Right hindlimb (tissue), 1 donor: Measurements from ENCODE around the gene DLEC1.
"Not testable (repeated sequence)": the region's sequence is repeated elsewhere in the genome, so short reads cannot be mapped to it uniquely, and the experiment has no call there.

Source experiments
- DNase-seq: peaks from one replicate; pipeline ENCODE4 v3.0.0-alpha.2; 2018

Gene DLEC1

DNA sequence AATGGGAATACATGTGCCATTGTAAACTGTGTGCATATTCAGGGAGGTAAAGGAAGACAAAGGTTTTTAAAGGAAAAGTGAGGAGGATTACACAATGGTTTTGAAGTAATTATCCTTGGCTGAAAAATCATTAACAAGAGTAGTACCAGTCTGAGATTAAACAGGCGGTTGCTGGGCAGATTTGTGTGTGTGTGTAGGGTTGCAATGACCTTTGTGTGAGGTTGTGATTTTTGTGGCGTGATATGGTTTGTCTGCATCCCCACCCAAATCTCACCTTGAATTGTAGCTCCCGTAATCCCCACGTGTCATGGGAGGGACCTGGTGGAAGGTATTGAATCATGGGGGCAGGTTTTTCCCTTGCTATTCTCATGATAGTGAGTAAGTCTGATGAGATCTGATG is 7.0 kb downstream of the DLEC1 start:
- no peak for DNase-seq

DNA sequence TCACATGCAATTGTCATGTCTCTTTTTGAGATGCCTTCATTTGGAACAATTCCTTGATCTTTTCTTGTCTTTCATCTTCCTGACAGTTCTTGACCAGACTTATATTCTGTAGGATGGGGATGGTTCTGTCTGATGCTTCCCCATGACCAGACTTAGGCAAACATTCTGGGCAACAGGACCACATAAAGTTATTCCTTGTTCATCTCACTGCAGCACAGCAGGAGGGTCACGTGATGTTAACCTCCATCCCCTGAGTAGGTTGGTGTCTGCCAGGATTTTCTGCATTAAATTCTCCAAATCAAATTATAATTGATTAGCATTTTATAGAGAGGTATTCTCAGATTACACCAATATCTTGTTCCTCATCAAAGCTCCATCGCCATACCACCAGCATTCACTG is 7.8 kb downstream of the DLEC1 start:
- no peak for DNase-seq

DNA sequence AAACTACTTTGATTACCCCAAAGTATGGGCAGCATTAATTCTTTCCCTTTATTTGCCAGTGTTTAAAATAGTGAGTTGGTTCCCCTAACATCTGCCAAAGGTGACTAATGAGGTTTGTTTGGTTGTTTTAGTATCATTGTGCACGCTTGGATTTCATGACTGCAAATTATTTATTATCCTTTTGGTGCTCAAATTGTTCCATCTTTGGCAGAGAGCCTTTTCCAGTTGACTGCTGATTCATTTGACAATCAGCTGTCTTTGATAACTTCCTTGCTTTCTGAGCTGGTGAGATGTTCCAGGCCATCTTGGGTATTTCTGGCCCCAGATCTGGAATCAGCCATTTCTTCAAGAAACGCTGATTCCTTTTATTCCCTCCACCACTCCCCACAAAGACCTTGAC is 8.9 kb downstream of the DLEC1 start:
- DNase-seq = no peak

DNA sequence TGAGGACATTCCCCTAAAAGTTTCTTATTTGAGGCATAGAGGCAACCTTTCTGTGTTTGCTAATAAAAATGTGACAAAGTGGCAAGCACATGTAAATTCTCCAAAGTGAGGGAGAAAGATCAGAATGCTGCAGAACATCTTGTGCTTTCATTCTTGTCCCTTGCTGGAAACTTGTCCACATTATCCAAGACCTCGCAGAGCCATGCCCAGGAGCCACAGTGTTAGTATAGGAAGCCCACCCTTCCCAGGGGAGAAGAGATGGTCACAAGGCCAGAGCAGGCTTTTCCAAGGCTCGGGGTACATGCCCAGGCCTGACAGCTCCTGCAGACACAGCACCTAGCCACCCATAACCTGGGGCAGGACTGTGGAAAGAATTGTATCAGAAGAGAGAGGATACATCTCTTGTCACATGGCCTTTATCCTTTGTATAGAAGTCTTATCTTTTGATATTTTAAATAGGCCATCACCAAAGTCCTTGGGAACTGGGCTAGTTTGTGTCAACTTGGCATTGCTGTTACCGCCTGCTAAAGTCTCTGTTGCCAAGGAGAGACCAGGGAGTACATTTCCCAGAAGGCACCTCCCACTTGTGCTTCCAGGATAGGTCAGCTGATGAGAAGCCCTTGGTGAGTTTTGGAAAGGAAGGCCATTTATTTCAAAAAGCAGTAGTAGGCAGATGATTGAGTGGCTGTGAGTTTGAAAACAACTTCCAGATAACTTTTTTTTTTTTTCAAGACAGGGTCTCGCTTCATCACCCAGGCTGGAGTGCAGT is 10.5 kb downstream of the DLEC1 start:
- no peak for DNase-seq

DNA sequence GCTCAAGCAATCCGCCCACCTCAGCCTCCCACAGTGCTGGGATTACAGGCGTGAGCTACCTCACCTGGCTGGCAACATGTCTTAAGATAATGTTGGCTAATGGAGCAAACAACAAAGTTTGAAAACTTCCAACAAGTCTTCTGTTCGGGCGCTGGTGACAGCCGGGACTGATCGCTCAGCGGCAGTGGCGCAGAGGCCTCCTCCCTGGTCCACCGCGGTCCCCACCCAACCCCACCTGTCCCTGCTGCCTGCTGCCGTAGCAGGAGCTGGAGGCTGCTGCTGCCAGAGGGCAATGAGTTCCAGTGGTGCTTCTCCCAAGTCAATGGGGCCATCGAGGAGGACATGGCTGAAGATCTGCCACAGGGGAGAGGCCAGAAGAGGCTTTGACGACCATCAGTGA is 12.1 kb downstream of the DLEC1 start:
- no peak for DNase-seq

- not testable (repeated sequence) for DNase-seq
Observed at GRCh38 chr3:38053286-38053685, 14.3 kb downstream of the DLEC1 start.

DNA sequence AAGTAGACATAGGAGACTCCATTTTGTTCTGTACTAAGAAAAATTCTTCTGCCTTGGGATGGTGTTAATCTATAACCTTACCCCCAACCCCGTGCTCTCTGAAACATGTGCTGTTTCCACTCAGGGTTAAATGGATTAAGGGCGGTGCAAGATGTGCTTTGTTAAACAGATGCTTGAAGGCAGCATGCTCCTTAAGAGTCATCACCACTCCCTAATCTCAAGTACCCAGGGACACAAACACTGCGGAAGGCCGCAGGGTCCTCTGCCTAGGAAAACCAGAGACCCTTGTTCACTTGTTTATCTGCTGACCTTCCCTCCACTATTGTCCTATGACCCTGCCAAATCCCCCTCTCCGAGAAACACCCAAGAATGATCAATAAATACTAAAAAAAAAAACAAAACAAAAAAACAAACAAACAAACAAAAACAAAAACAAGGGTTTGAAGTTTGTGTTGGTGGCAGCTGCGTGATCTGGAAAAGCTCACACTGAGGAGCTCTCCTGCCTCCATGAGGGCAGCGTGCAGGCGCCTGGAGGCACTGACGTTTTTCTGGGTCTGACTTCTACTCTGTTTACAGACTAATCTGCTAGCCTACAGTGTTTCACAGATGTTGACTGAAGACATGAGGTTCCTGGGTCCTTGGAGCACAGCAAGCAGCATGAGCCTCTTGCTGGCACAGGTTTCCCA is 14.9 kb downstream of the DLEC1 start:
- not testable (repeated sequence) for DNase-seq

DNA sequence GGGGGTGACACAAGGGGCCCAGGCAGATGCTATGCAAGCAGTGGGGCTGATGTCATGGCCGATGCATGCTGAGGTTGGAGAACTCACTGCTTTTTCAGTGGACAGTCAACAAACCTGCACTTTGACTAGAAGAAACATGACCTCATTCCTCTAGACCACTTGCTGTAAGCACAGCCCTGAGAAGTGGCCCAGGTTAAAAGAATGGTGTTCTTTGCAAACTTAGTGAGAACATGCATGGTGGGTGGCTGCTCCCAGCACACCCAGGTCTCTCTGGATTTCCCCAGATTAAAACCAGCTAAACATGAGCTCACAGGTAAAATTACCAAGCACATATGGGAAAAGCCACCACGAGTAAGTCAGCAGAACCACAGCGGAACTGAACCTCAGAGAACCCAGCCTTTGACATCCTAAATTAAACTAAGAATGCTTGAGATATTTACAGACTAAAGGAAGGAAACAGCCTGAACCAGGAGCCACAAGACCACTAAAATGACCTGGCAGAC is 15.5 kb downstream of the DLEC1 start:
- DNase-seq = no peak

DNA sequence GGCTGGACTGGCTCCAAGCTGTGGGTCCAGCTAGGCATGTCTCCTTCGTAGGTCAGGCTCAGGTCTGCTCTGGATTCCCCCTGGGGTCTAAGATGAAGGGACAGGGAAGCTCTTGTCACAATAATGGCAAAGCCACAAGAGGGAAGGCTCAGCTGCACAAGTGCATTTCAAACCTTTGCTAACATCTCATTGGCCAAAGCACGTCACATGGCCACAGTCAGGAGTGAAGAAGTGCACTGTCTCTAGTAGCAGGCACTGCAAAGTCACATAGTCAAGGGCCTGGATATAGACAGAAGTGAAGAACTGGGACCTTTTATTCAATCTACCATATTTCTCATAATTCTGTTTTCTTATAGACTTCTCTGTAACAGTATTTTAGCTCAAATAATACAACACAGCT is 20.1 kb downstream of the DLEC1 start:
- no peak for DNase-seq

GRCh38 chr3:38059591-38059990 is 20.6 kb downstream of the DLEC1 start:
- DNase-seq = no peak

- DNase-seq = no peak
Observed at GRCh38 chr3:38062809-38063208, 23.8 kb downstream of the DLEC1 start.

GRCh38 chr3:38064453-38064852 is 25.4 kb downstream of the DLEC1 start:
- DNase-seq = not testable (repeated sequence)

DNA sequence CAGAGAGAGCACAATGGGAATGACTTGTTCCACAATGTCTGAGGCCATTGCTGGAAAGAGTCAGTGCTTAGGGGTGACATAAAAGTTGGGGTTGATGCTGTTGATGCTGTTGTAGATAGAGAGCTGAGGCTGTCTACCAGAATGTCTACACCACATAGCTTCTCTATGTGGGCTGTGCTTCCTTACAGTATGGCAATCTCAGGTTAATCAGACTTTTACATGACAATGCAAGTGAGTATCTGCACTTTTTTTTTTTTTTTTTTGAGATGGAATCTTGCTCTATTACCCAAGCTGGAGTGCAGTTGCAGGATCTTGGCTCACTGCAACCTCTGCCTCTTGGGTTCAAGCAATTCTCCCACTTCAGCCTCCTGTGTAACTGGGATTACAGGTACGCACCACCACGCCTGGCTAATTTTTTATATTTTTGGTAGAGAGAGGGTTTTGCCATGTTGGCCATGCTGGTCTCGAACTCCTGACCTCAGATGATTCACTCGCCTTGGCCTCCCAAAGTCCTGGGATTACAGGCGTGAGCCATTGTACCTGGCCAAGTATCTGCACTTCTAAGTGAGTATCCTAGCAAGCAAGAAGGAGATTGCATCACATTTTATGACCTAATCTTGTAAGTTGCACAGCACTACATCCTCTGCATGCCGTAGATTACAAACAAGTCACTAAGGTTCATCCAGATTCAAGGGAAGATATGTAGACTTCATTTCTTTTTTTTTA is 28.7 kb downstream of the DLEC1 start:
- no peak for DNase-seq

- DNase-seq = no peak
Observed at GRCh38 chr3:38070013-38070412, 31.0 kb downstream of the DLEC1 start.

GRCh38 chr3:38077073-38077472 is 38.1 kb downstream of the DLEC1 start:
- not testable (repeated sequence) for DNase-seq

DNA sequence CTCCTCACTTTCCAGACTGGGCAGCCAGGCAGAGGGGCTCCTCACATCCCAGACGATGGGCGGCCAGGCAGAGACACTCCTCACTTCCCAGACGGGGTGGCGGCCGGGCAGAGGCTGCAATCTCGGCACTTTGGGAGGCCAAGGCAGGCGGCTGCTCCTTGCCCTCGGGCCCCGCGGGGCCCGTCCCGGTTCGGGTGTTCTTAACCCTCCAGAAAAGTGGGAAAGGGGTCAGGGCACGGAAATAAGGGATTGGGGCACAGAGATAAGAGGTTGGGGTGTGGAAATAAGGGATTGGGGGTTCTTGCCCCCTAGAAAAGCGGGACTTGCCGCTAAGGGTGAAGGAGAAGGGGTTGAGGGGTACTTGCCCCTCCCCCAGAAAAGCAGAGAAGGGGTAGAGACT is 43.3 kb downstream of the DLEC1 start:
- not testable (repeated sequence) for DNase-seq

DNA sequence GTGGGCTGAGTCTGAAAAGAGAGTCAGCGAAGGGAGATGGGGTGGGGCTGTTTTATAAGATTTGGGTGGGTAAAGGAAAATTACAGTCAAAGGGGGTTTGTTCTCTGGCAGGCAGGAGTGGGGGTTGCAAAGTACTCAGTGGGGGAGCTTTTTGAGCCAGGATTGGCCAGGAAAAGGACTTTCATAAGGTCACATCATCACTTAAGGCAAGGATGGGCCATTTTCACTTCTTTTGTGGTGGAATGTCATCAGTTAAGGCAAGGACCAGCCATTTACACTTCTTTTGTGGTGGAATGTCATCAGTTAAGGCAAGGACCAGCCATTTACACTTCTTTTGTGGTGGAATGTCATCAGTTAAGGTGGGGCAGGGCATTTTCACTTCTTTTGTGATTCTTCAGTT is 44.2 kb downstream of the DLEC1 start:
- DNase-seq = not testable (repeated sequence)

- no peak for DNase-seq
Observed at GRCh38 chr3:38083871-38084333, 44.9 kb downstream of the DLEC1 start.

- peak; percentile 55 for DNase-seq
Observed at GRCh38 chr3:38084334-38085310, 45.6 kb downstream of the DLEC1 start.

GRCh38 chr3:38085311-38085942 is 46.4 kb downstream of the DLEC1 start:
- no peak for DNase-seq

DNA sequence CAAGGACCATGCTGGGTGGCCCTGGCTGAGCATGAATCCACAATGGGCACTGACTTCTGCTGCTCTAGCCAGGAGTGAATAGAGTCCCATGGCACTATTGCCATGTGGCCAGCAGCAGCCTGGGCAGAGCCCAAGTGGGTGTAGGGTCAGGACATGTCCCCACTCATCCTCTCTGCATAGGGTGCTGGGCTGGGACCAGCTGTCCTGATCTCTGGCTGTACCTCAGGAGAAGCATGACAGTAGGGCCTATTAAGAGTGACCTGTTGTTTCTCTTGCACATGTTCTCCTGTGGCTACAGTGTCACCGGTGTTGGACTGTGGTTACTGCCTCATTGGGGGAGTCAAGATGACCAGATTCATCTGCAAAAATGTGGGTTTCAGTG is 46.9 kb downstream of the DLEC1 start:
- DNase-seq = no peak

DNA sequence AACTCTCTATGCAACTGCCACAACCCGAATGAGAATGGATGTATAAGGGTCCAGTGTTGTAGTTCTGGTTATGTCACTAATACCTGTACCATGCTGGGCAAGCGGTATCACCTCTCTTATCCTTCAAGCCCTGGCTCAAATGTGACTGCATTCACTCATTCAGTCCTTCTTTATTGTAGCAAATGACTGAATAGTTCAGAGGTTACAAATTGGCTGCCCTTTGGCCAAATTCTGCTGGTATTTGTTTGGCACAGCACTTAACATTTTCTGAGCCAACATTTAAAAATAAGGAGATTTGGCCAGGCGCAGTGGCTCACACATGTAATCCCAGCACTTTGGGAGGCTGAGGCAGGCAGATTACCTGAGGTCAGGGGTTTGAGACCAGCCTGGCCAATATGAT is 47.5 kb downstream of the DLEC1 start:
- DNase-seq = no peak
